SJCRH30 (cell line): Measurements from ENCODE around the gene TICRR. TPM values are rescaled to one million over a fixed set of nuclear protein-coding genes. Genes with fewer than 3 reads are reported as not detected.

Experiments
- DNase-seq, 2 experiments: peaks; one replicate each; pipeline ENCODE4 v3.0.0-alpha.2; 2015 to 2020
- H3K27ac ChIP-seq: fragments of 250-450 bp; sonication (Bioruptor Pico); 2 replicates; pipeline ENCODE4 v1.5.1; 2020; ENCODE audit warnings: mild to moderate bottlenecking, moderate library complexity
- H3K27me3 ChIP-seq: fragments of 250-450 bp; sonication (Bioruptor Pico); 2 replicates; pipeline ENCODE4 v1.5.1; 2020; ENCODE audit warnings: mild to moderate bottlenecking, moderate library complexity
- H3K36me3 ChIP-seq: fragments of 250-450 bp; sonication (Bioruptor Pico); 2 replicates; pipeline ENCODE4 v1.5.1; 2020; ENCODE audit warnings: mild to moderate bottlenecking, moderate library complexity
- H3K4me1 ChIP-seq: fragments of 250-450 bp; sonication (Bioruptor Pico); 2 replicates; pipeline ENCODE4 v1.5.1; 2020; ENCODE audit warnings: mild to moderate bottlenecking, moderate library complexity
- H3K4me3 ChIP-seq: fragments of 250-450 bp; sonication (Bioruptor Pico); 2 replicates; pipeline ENCODE4 v1.5.1; 2020; ENCODE audit warnings: mild to moderate bottlenecking, moderate library complexity
- H3K9me3 ChIP-seq: fragments of 250-450 bp; sonication (Bioruptor Pico); replicated peaks from 2 replicates; pipeline ENCODE4 v1.5.1; 2020; ENCODE audit warnings: mild to moderate bottlenecking, moderate library complexity
- total RNA-seq: library from RNA; depleted of rRNA; stranded (reverse); fragments of >200 nt; shearing (Covaris generic); gene quantifications from 2 replicates; pipeline ENCODE4 v1.2.3, GENCODE V29; 2014

Gene TICRR
- total RNA-seq, 1 experiment from 2014 or later, result 27.2 TPM

DNA sequence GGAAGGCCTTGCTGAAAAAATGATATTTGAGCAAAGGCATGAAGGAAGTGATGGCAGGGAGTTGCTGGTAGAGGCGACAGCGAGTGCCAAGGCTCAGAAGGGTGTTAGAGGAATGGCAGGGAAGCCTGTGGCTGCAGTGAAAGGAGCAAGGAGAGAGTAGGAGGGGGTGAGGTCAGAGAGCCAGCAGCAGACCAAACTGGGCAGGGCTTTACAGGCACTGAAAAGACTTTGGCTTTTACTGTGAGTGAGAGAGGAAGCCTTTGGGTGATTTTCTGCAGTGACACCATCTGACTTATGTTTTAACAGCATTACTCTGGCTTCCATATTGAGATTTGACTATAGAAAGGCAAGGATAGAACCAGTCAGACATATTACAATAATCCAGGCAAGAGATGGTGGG is 11.4 kb downstream of the TICRR start:
- Histone ChIP-seq H3K4me3 (no peak overlapping the region), H3K27ac (no peak overlapping the region), H3K36me3 (peaks cover 88% of the 10 kb centered on the region), H3K4me1 (no peaks in the 10 kb centered on the region), H3K9me3 (no peaks in the 10 kb centered on the region), H3K27me3 (no peaks in the 10 kb centered on the region)
- no peak for DNase-seq

- Histone ChIP-seq H3K27ac (no peak overlapping the region), H3K4me3 (no peak overlapping the region), H3K9me3 (no peaks in the 10 kb centered on the region), H3K36me3 (peaks cover 92% of the 10 kb centered on the region), H3K4me1 (no peaks in the 10 kb centered on the region), H3K27me3 (no peaks in the 10 kb centered on the region)
- no peak for DNase-seq
These were observed 12.7 kb downstream of the TICRR start for GRCh38 chr15:89587955-89588354.

- Histone ChIP-seq H3K36me3 (peaks cover 88% of the 10 kb centered on the region), H3K4me1 (no peaks in the 10 kb centered on the region), H3K27ac (no peak overlapping the region), H3K9me3 (no peaks in the 10 kb centered on the region), H3K4me3 (no peak overlapping the region), H3K27me3 (no peaks in the 10 kb centered on the region)
- DNase-seq, result no peak
These were observed 16.6 kb downstream of the TICRR start for GRCh38 chr15:89591834-89592233.

DNA sequence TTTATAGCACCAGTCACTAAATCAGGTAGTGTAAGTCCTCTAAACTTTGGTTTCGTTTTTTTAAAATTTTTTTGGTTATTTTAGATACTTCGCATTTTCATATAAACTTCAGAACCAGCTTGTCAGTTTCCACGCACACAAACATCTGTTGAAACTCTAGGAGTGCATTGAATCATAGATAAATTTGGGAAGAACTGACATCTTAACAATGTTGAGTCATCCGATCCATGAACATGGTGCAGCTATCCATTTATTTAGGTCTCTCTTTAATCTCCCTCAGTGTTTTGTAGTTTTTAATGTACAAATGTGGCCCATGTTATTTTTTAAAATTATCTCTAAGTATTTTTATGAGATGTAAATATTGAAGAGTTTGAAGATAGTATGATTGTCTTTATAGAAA is 17.7 kb downstream of the TICRR start:
- Histone ChIP-seq H3K9me3 (no peaks in the 10 kb centered on the region), H3K27me3 (no peaks in the 10 kb centered on the region), H3K27ac (no peak overlapping the region), H3K4me3 (no peak overlapping the region), H3K36me3 (peaks cover 83% of the 10 kb centered on the region), H3K4me1 (no peaks in the 10 kb centered on the region)
- DNase-seq, result no peak

DNA sequence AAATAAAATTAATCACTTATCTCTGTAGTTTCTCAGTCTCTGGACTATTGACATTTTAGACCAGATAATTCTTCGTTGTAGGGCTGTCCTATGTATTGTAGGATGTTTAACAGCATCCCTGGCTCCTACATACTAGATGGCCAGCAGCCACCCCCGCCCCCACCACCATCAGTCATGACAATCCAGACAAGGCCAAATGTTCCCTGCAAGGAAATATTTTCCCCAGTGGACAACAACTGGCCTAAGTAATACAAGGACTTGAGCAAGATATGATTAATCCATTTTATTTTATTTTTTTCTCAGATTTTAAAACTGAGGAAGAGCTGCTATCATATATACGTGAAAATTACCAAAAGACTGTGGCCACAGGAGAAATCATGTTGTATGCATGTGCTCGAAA is 23.8 kb downstream of the TICRR start:
- DNase-seq, result no peak
- Histone ChIP-seq H3K27ac (no peak overlapping the region), H3K4me3 (no peak overlapping the region), H3K4me1 (no peaks in the 10 kb centered on the region), H3K36me3 (peaks cover 87% of the 10 kb centered on the region), H3K9me3 (no peaks in the 10 kb centered on the region), H3K27me3 (no peaks in the 10 kb centered on the region)

- Histone ChIP-seq H3K27ac (no peak overlapping the region), H3K27me3 (no peaks in the 10 kb centered on the region), H3K4me3 (no peak overlapping the region), H3K36me3 (peaks cover 92% of the 10 kb centered on the region), H3K4me1 (no peaks in the 10 kb centered on the region), H3K9me3 (peaks cover 12% of the 10 kb centered on the region; the same call in 1 of the 2 replicates)
- no peak for DNase-seq
These were observed 36.0 kb downstream of the TICRR start for GRCh38 chr15:89611317-89611716.

- Histone ChIP-seq H3K4me3 (no peak overlapping the region), H3K9me3 (peaks cover 12% of the 10 kb centered on the region; the same call in 1 of the 2 replicates), H3K27ac (no peak overlapping the region), H3K4me1 (no peaks in the 10 kb centered on the region), H3K27me3 (no peaks in the 10 kb centered on the region), H3K36me3 (peaks cover 87% of the 10 kb centered on the region)
- DNase-seq, result no peak
These were observed 37.8 kb downstream of the TICRR start for GRCh38 chr15:89613031-89613430.

DNA sequence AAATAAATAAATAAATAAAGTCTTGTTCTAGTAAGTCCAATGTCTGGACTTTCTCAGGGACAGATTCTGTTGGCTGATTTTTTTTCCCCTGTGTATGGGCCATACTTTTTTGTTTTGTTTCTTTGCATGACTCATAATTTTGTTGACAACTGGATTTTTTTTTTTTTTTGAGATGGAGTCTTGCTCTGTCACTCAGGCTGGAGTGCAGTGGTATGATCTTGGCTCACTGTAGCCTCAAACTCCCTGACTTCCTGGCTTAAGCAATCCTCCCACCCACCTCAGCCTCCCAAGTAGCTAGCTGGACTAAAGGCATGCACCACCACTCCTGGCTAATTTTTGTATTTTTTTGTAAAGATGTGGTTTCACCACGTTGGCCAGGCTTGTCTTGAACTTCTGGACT is 38.9 kb downstream of the TICRR start:
- H3K36me3 ChIP-seq, result peaks cover 88% of the 10 kb centered on the region
- no peaks in the 10 kb centered on the region for H3K4me1 ChIP-seq
- H3K9me3 ChIP-seq, result peaks cover 12% of the 10 kb centered on the region; the same call in 1 of the 2 replicates
- no peaks in the 10 kb centered on the region for H3K27me3 ChIP-seq
- H3K27ac ChIP-seq, result no peak overlapping the region
- DNase-seq, result no peak
- H3K4me3 ChIP-seq, result no peak overlapping the region

- H3K4me3 ChIP-seq, result no peak overlapping the region
- peaks cover 12% of the 10 kb centered on the region; the same call in 1 of the 2 replicates for H3K9me3 ChIP-seq
- H3K36me3 ChIP-seq, result peaks cover 88% of the 10 kb centered on the region
- DNase-seq, result no peak
- H3K27ac ChIP-seq, result no peak overlapping the region
- no peaks in the 10 kb centered on the region for H3K4me1 ChIP-seq
- no peaks in the 10 kb centered on the region for H3K27me3 ChIP-seq
These were observed 39.9 kb downstream of the TICRR start for GRCh38 chr15:89615135-89615534.

- peaks cover 10% of the 10 kb centered on the region; the same call in 1 of the 2 replicates for H3K9me3 ChIP-seq
- H3K4me1 ChIP-seq, result no peaks in the 10 kb centered on the region
- no peak overlapping the region for H3K4me3 ChIP-seq
- no peak overlapping the region for H3K27ac ChIP-seq
- no peaks in the 10 kb centered on the region for H3K27me3 ChIP-seq
- DNase-seq, result no peak
- H3K36me3 ChIP-seq, result peaks cover 87% of the 10 kb centered on the region
These were observed 41.0 kb downstream of the TICRR start for GRCh38 chr15:89616228-89616627.

DNA sequence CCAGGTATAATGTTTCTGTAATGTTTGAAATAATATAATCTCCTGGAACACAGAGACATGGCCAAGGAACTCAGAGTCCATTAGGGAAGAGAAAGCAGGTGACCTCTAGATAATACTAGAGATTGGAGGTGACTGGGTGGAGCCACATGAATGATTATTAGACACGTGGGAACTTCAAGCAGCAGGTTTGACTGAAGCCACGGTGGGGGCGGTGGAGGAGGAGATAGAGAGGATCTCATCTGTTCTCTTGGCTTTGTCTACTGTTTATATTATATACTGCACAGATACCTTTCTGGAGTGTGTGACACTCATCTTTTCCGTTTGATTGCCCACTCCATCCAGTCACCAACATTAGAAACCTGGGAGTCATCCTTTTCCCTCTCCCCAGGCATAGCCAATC is 46.3 kb downstream of the TICRR start:
- Histone ChIP-seq H3K4me3 (no peak overlapping the region), H3K4me1 (no peaks in the 10 kb centered on the region), H3K36me3 (peaks cover 90% of the 10 kb centered on the region), H3K9me3 (no peaks in the 10 kb centered on the region), H3K27me3 (no peaks in the 10 kb centered on the region), H3K27ac (no peak overlapping the region)
- no peak for DNase-seq

DNA sequence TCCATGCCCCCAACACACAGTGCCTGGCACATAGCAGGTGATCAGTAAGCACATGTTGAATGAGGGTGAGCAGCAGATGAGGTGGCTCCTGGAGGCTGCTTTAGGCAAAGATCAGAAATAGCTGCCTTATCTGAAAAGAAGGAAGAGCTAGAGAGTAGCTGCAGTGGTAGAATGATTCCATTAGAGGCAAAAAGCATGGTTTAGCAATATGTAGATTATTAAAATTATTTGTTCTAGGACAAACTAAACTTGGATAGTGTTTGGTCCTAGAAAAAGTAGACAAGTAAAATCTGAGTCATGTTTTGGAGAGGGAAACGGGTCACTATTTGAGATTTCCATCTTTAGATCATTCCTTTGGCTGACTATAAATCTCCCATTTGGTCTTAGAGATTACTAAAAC is 47.9 kb downstream of the TICRR start:
- no peaks in the 10 kb centered on the region for H3K9me3 ChIP-seq
- H3K27ac ChIP-seq, result no peak overlapping the region
- no peaks in the 10 kb centered on the region for H3K4me1 ChIP-seq
- no peaks in the 10 kb centered on the region for H3K27me3 ChIP-seq
- no peak for DNase-seq
- H3K36me3 ChIP-seq, result peaks cover 97% of the 10 kb centered on the region
- no peak overlapping the region for H3K4me3 ChIP-seq

DNA sequence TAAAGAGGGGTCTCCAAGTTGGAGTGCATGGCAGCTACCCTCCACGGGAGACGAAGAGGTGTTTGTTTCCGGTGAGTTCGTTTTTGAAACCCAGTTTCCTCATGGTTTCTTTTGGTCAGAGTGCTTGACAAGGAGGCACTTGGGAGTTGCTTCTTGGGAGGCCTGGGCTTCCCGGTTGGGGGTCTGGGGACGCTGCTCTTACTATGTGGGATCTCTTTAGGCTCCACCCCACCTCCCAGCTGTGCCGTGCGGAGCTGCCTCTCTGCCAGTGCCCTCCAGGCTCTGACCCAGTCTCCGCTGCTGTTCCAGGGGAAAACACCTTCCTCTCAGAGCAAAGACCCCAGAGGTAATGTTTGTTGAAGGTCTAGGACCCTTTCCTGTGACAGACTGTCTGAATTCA is 50.4 kb downstream of the TICRR start:
- Histone ChIP-seq H3K4me1 (no peaks in the 10 kb centered on the region), H3K27ac (no peak overlapping the region), H3K9me3 (no peaks in the 10 kb centered on the region), H3K36me3 (peaks cover 97% of the 10 kb centered on the region), H3K4me3 (no peak overlapping the region), H3K27me3 (no peaks in the 10 kb centered on the region)
- no peak for DNase-seq

GRCh38 chr15:89627256-89627970 is 52.1 kb downstream of the TICRR start:
- H3K4me3 ChIP-seq, result no peak overlapping the region
- no peaks in the 10 kb centered on the region for H3K9me3 ChIP-seq
- no peak overlapping the region for H3K27ac ChIP-seq
- DNase-seq, result no peak
- peaks cover 97% of the 10 kb centered on the region for H3K36me3 ChIP-seq
- H3K4me1 ChIP-seq, result no peaks in the 10 kb centered on the region
- H3K27me3 ChIP-seq, result no peaks in the 10 kb centered on the region

DNA sequence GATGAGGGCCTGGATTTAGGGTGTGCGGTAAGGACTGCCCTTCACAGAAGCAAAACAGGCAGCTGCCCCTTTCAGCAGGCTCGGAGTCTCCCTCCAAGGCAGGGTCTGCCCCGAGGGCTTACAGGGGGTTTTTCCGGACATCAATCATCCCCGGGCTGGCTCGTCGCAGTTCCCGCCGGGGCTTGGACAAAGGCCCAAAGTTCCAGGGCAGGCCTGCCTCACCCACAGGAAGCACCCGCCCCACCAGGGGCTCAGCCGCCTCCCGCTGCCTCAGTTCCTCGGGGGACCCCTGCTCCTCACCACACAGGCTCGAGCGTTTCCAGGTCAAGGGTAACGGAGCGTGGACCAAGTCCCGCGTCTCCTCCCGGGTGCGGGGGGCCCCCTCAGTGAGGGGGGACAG is 53.0 kb downstream of the TICRR start:
- Histone ChIP-seq H3K27ac (no peak overlapping the region), H3K36me3 (peaks cover 95% of the 10 kb centered on the region)
- DNase-seq, result no peak

More for the DNA sequence above, 53.0 kb downstream of the TICRR start:
- no peaks in the 10 kb centered on the region for H3K4me1 ChIP-seq
- no peak overlapping the region for H3K4me3 ChIP-seq
- no peaks in the 10 kb centered on the region for H3K9me3 ChIP-seq
- H3K27me3 ChIP-seq, result no peaks in the 10 kb centered on the region
